ENCODE measurements around the gene DPY19L1. TPM values are rescaled to one million over a fixed set of nuclear protein-coding genes. Genes with fewer than 3 reads are reported as not detected.
"Not testable (repeated sequence)": the region's sequence is repeated elsewhere in the genome, so short reads cannot be mapped to it uniquely, and the experiment has no call there.

DPY19L1 gene
- total RNA-seq (2021) (42.7 and 46.8 TPM in 2 replicates), Bru-seq, nascent RNA (percentile 82 among the genes with signal in this experiment), BruChase-seq, experiment 1, labeled RNA remaining after a 2-hour chase (percentile 84 among the genes with signal in this experiment), BruChase-seq, experiment 2, labeled RNA remaining after a 6-hour chase (percentile 77 among the genes with signal in this experiment)
- long read RNA-seq, full-length matches to known transcripts = 47 of 70 reads
- long read RNA-seq, partial matches to known transcripts = 5 of 70 reads
- long read RNA-seq, other reads (novel, unspliced or antisense) = 18 of 70 reads

- CTCF ChIA-PET = interaction anchor here (0.5 to 2.3 kb wide), 3 partner anchors 50 to 651 kb away, joined by 3 to 18 read pairs (median 4); no protein-coding TSS in a partner anchor
- BruUV-seq (replicated peaks) = no TSS peak
- Histone ChIP-seq H3K4me1 (ENCODE audit: insufficient read depth, low read length, poor library complexity, severe bottlenecking) (peaks cover 17% of the 10 kb centered on the region), H3K27ac (ENCODE audit: low read depth, low read length, poor library complexity, severe bottlenecking) (peak within 1 kb of the TSS; percentile 73), H3K27me3 (replicated peaks; ENCODE audit: insufficient read depth, low read depth, low read length, poor library complexity) (no peaks in the 10 kb centered on the region), H3K9me3 (ENCODE audit: low read depth, low read length, poor library complexity, severe bottlenecking) (no peaks in the 10 kb centered on the region), H3K4me3 (ENCODE audit: low read depth, low read length, poor library complexity, severe bottlenecking) (peak within 1 kb of the TSS; percentile 78), H3K36me3 (ENCODE audit: insufficient read depth, low read length, poor library complexity, severe bottlenecking) (no peaks in the 10 kb centered on the region)
- POLR2A ChIA-PET (ENCODE audit: low non-redundant PET) = no interaction called here
- no peak for DNase-seq (ENCODE audit: low spot score)
- TF ChIP-seq CTCF (conservative IDR thresholded peaks at IDR 0.05; ENCODE audit: low read depth, low read length) (no peak), EZH2 (IDR thresholded peaks at IDR 0.05; ENCODE audit: borderline replicate concordance, low read depth, low read length, poor library complexity, severe bottlenecking) (no peak)
- intact Hi-C loops (cut with micrococcal nuclease; ENCODE audit: unreplicated experiment) = loop anchor here (5.0 kb wide), 1 partner anchor 215 kb away; no protein-coding TSS in a partner anchor
Observed at GRCh38 chr7:35037211-35037525, at the start of gene DPY19L1. DPY19L1 (minus strand) TSS chr7:35037485; CDS start chr7:35037394, 91 bp downstream.

- DNase-seq (ENCODE audit: low spot score); H3K27ac ChIP-seq (ENCODE audit: low read depth, low read length, poor library complexity, severe bottlenecking); H3K9me3 ChIP-seq (ENCODE audit: low read depth, low read length, poor library complexity, severe bottlenecking); H3K27me3 ChIP-seq (replicated peaks; ENCODE audit: insufficient read depth, low read depth, low read length, poor library complexity); BruUV-seq (replicated peaks); POLR2A ChIA-PET (ENCODE audit: low non-redundant PET); H3K36me3 ChIP-seq (ENCODE audit: insufficient read depth, low read length, poor library complexity, severe bottlenecking); CTCF ChIA-PET; H3K4me3 ChIP-seq (ENCODE audit: low read depth, low read length, poor library complexity, severe bottlenecking); H3K4me1 ChIP-seq (ENCODE audit: insufficient read depth, low read length, poor library complexity, severe bottlenecking): not testable (repeated sequence)
- intact Hi-C loops (cut with micrococcal nuclease; ENCODE audit: unreplicated experiment) = loop anchor here (10.0 kb wide), 1 partner anchor 455 kb away; no protein-coding TSS in a partner anchor
Observed at GRCh38 chr7:35079517-35079916, 42.2 kb upstream of the DPY19L1 start.

- POLR2A ChIA-PET (ENCODE audit: low non-redundant PET); H3K27me3 ChIP-seq (replicated peaks; ENCODE audit: insufficient read depth, low read depth, low read length, poor library complexity); H3K9me3 ChIP-seq (ENCODE audit: low read depth, low read length, poor library complexity, severe bottlenecking); H3K36me3 ChIP-seq (ENCODE audit: insufficient read depth, low read length, poor library complexity, severe bottlenecking); DNase-seq (ENCODE audit: low spot score); H3K4me3 ChIP-seq (ENCODE audit: low read depth, low read length, poor library complexity, severe bottlenecking); BruUV-seq (replicated peaks); H3K27ac ChIP-seq (ENCODE audit: low read depth, low read length, poor library complexity, severe bottlenecking); H3K4me1 ChIP-seq (ENCODE audit: insufficient read depth, low read length, poor library complexity, severe bottlenecking): not testable (repeated sequence)
- intact Hi-C loops (cut with micrococcal nuclease; ENCODE audit: unreplicated experiment) = loop anchor here (5.0 to 10.0 kb wide), 2 partner anchors 461 to 548 kb away; no protein-coding TSS in a partner anchor
- CTCF ChIA-PET = interaction anchor here (0.7 kb wide), 1 partner anchor 272 kb away, joined by 3 read pairs; no protein-coding TSS in a partner anchor
Observed at GRCh38 chr7:35074008-35074407, 36.7 kb upstream of the DPY19L1 start.

- H3K4me1 ChIP-seq (ENCODE audit: insufficient read depth, low read length, poor library complexity, severe bottlenecking); POLR2A ChIA-PET (ENCODE audit: low non-redundant PET); BruUV-seq (replicated peaks); H3K27ac ChIP-seq (ENCODE audit: low read depth, low read length, poor library complexity, severe bottlenecking); H3K27me3 ChIP-seq (replicated peaks; ENCODE audit: insufficient read depth, low read depth, low read length, poor library complexity); H3K9me3 ChIP-seq (ENCODE audit: low read depth, low read length, poor library complexity, severe bottlenecking); H3K4me3 ChIP-seq (ENCODE audit: low read depth, low read length, poor library complexity, severe bottlenecking); H3K36me3 ChIP-seq (ENCODE audit: insufficient read depth, low read length, poor library complexity, severe bottlenecking): not testable (repeated sequence)
- TF ChIP-seq CTCF (conservative IDR thresholded peaks at IDR 0.05; ENCODE audit: low read depth, low read length) = peak; percentile 34
- CTCF ChIA-PET = interaction anchor here (0.7 kb wide), 1 partner anchor 272 kb away, joined by 3 read pairs; no protein-coding TSS in a partner anchor
- peak; percentile 49 for DNase-seq (ENCODE audit: low spot score)
- intact Hi-C loops (cut with micrococcal nuclease; ENCODE audit: unreplicated experiment) = loop anchor here (5.0 to 10.0 kb wide), 2 partner anchors 462 to 549 kb away; no protein-coding TSS in a partner anchor
Observed at GRCh38 chr7:35072950-35073827, 35.9 kb upstream of the DPY19L1 start.

DNA sequence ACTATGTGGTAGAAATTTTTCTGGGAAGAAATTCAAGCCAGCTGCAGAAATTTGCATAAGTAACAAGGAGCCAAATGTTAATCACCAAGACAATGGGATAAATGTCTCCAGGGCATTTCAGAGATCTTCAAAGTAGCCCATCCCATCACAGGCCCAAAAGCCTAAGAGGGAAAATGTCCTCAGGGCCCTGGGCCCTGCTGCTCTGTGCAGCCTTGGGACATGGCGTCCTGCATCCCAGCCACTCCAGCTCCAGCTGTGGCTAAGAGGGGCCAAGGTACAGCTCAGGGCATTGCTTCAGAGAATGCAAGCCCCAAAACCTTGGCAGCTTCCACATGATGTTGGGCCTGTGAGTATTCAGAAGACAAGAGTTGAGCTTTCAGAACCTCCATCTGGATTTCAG lies 31.8 kb upstream of the DPY19L1 start:
- H3K36me3 ChIP-seq (ENCODE audit: insufficient read depth, low read length, poor library complexity, severe bottlenecking); BruUV-seq (replicated peaks); H3K27me3 ChIP-seq (replicated peaks; ENCODE audit: insufficient read depth, low read depth, low read length, poor library complexity); POLR2A ChIA-PET (ENCODE audit: low non-redundant PET); H3K4me1 ChIP-seq (ENCODE audit: insufficient read depth, low read length, poor library complexity, severe bottlenecking); CTCF ChIA-PET; H3K9me3 ChIP-seq (ENCODE audit: low read depth, low read length, poor library complexity, severe bottlenecking); H3K4me3 ChIP-seq (ENCODE audit: low read depth, low read length, poor library complexity, severe bottlenecking); DNase-seq (ENCODE audit: low spot score); H3K27ac ChIP-seq (ENCODE audit: low read depth, low read length, poor library complexity, severe bottlenecking); intact Hi-C loops (cut with micrococcal nuclease; ENCODE audit: unreplicated experiment): not testable (repeated sequence)

All from A673 (cell line).